SK-N-MC (cell line): ENCODE results near the gene KRT86.

ENCODE experiments used
- DNase-seq: peaks from one replicate; pipeline ENCODE4 v3.0.0-alpha.2; 2011; ENCODE audit warnings: low read depth, low spot score
- H3K27ac ChIP-seq: fragments of 200-600 bp; sonication (generic); 2 replicates; pipeline ENCODE4 v1.5.1; 2016; ENCODE audit warnings: mixed run types
- H3K36me3 ChIP-seq: fragments of 200-600 bp; sonication (generic); 2 replicates; pipeline ENCODE4 v1.6.1; 2017; ENCODE audit warnings: antibody characterized with exemption, low read length, mixed read lengths; ENCODE audit not compliant: insufficient read depth
- H3K4me3 ChIP-seq: fragments of 200-600 bp; sonication (generic); 2 replicates; pipeline ENCODE4 v1.5.1; 2016
- H3K9ac ChIP-seq: fragments of 200-600 bp; sonication (generic); 2 replicates; pipeline ENCODE4 v1.8.0; 2017; ENCODE audit warnings: mixed run types, mixed read lengths; ENCODE audit not compliant: insufficient read length
- H3K9me3 ChIP-seq: fragments of 200-600 bp; sonication (generic); 2 replicates; pipeline ENCODE4 v1.6.1; 2017; ENCODE audit warnings: low read depth, mild to moderate bottlenecking, antibody characterized with exemption, low read length, moderate library complexity, mixed read lengths
- EZH2 ChIP-seq: fragments of 200-600 bp; sonication (generic); IDR thresholded peaks from one replicate; pipeline ENCODE4 v1.6.1; 2017; ENCODE audit warnings: antibody characterized with exemption
- FOXP2 ChIP-seq: optimal IDR thresholded peaks from 2 replicates; pipeline ENCODE3; 2011; ENCODE audit warnings: mild to moderate bottlenecking, moderate library complexity; ENCODE audit not compliant: insufficient read depth; ENCODE audit errors: extremely low read length, control extremely low read depth
- POLR2AphosphoS5 ChIP-seq: IDR thresholded peaks from 2 replicates; pipeline ENCODE4 v1.6.1; 2012; ENCODE audit warnings: mild to moderate bottlenecking, low read depth, low read length, borderline replicate concordance

KRT86 gene

GRCh38 chr12:52274521-52275120 lies at the start of gene KRT86:
Gene KRT86 (plus strand): TSS chr12:52274645. CDS start chr12:52301917, 27,272 bp downstream.
- no peak within 1 kb of the TSS for H3K27ac ChIP-seq
- H3K9ac ChIP-seq, result no peak within 1 kb of the TSS
- no peak for DNase-seq
- no peaks in the 10 kb centered on the region for H3K9me3 ChIP-seq
- TF ChIP-seq POLR2AphosphoS5 (no peak), FOXP2 (no peak), EZH2 (no peak)
- no peak within 1 kb of the TSS for H3K4me3 ChIP-seq
- H3K36me3 ChIP-seq, result no peaks in the 10 kb centered on the region

GRCh38 chr12:52225752-52226151 lies 48.7 kb upstream of the KRT86 start:
- Histone ChIP-seq H3K4me3 (no peak overlapping the region), H3K36me3 (no peaks in the 10 kb centered on the region), H3K27ac (no peak overlapping the region), H3K9ac (no peak overlapping the region), H3K9me3 (no peaks in the 10 kb centered on the region)
- TF ChIP-seq FOXP2 (no peak), EZH2 (no peak), POLR2AphosphoS5 (no peak)
- no peak for DNase-seq

GRCh38 chr12:52226446-52226845 lies 48.0 kb upstream of the KRT86 start:
- Histone ChIP-seq H3K4me3 (no peak overlapping the region), H3K9ac (no peak overlapping the region), H3K27ac (no peak overlapping the region), H3K36me3 (no peaks in the 10 kb centered on the region), H3K9me3 (no peaks in the 10 kb centered on the region)
- no peak for DNase-seq
- no peak for TF ChIP-seq FOXP2
- no peak for TF ChIP-seq EZH2
- no peak for TF ChIP-seq POLR2AphosphoS5

- H3K9ac ChIP-seq, result no peak overlapping the region
- H3K9me3 ChIP-seq, result no peaks in the 10 kb centered on the region
- H3K27ac ChIP-seq, result no peak overlapping the region
- DNase-seq, result no peak
- H3K36me3 ChIP-seq, result no peaks in the 10 kb centered on the region
- TF ChIP-seq FOXP2 (no peak), EZH2 (no peak), POLR2AphosphoS5 (no peak)
- H3K4me3 ChIP-seq, result no peak overlapping the region
Observed at GRCh38 chr12:52227606-52228166, 46.8 kb upstream of the KRT86 start.

GRCh38 chr12:52228366-52228765 lies 46.1 kb upstream of the KRT86 start:
- Histone ChIP-seq H3K4me3 (no peak overlapping the region), H3K27ac (no peak overlapping the region), H3K36me3 (no peaks in the 10 kb centered on the region), H3K9ac (no peak overlapping the region), H3K9me3 (no peaks in the 10 kb centered on the region)
- no peak for DNase-seq
- TF ChIP-seq POLR2AphosphoS5 (no peak), EZH2 (no peak), FOXP2 (no peak)

GRCh38 chr12:52228931-52229330 lies 45.5 kb upstream of the KRT86 start:
- DNase-seq, result no peak
- Histone ChIP-seq H3K36me3 (no peaks in the 10 kb centered on the region), H3K4me3 (no peak overlapping the region), H3K27ac (no peak overlapping the region), H3K9ac (no peak overlapping the region), H3K9me3 (no peaks in the 10 kb centered on the region)
- TF ChIP-seq EZH2 (no peak), POLR2AphosphoS5 (no peak), FOXP2 (no peak)

- Histone ChIP-seq H3K9me3 (no peaks in the 10 kb centered on the region), H3K36me3 (no peaks in the 10 kb centered on the region), H3K9ac (no peak overlapping the region), H3K4me3 (no peak overlapping the region), H3K27ac (no peak overlapping the region)
- DNase-seq, result no peak
- TF ChIP-seq FOXP2 (no peak), EZH2 (no peak), POLR2AphosphoS5 (no peak)
Observed at GRCh38 chr12:52229836-52230343, 44.6 kb upstream of the KRT86 start.

GRCh38 chr12:52230364-52231281 lies 43.8 kb upstream of the KRT86 start:
- Histone ChIP-seq H3K27ac (no peak overlapping the region), H3K9me3 (no peaks in the 10 kb centered on the region), H3K4me3 (no peak overlapping the region), H3K9ac (no peak overlapping the region), H3K36me3 (no peaks in the 10 kb centered on the region)
- DNase-seq, result no peak
- no peak for TF ChIP-seq FOXP2
- no peak for TF ChIP-seq POLR2AphosphoS5
- TF ChIP-seq EZH2, result no peak
